Neural cell (in vitro differentiated cells): Measurements from ENCODE around the gene OGFOD3. TPM values are rescaled to one million over a fixed set of nuclear protein-coding genes. Genes with fewer than 3 reads are reported as not detected.
A peak's percentile ranks its signal among the peaks of the same experiment; 100 is the strongest.

Experiments used
- H2AFZ ChIP-seq: fragments of 200-600, 300-800 bp; sonication (generic), shearing (Covaris generic); 2 replicates; pipeline ENCODE4 v1.6.0; 2014; ENCODE audit warnings: low read depth, mild to moderate bottlenecking, antibody characterized with exemption, low read length, moderate library complexity
- H3F3A ChIP-seq: fragments of 200-600 bp; shearing (Covaris generic); 2 replicates; pipeline ENCODE4 v1.6.1; 2016; ENCODE audit warnings: mild to moderate bottlenecking, moderate library complexity, mixed read lengths, antibody characterized with exemption, low read length; ENCODE audit not compliant: insufficient read depth, poor library complexity, severe bottlenecking
- H3K27ac ChIP-seq: fragments of 200-600, 300-800 bp; sonication (generic), shearing (Covaris generic); 2 replicates; pipeline ENCODE4 v1.5.1; 2014; ENCODE audit warnings: mild to moderate bottlenecking, low read length, moderate library complexity
- H3K27me3 ChIP-seq: fragments of 300-800, 200-600 bp; sonication (generic), shearing (Covaris generic); 2 replicates; pipeline ENCODE4 v1.6.0; 2014; ENCODE audit warnings: mild to moderate bottlenecking, low read depth, low read length, moderate library complexity; ENCODE audit not compliant: insufficient read depth
- H3K36me3 ChIP-seq: fragments of 300-800, 200-600 bp; sonication (generic), shearing (Covaris generic); 2 replicates; pipeline ENCODE4 v1.5.1; 2014; ENCODE audit warnings: mild to moderate bottlenecking, antibody characterized with exemption, low read length, moderate library complexity; ENCODE audit not compliant: insufficient read depth
- H3K4me2 ChIP-seq: fragments of 300-800, 200-600 bp; sonication (generic), shearing (Covaris generic); 2 replicates; pipeline ENCODE4 v1.6.0; 2014; ENCODE audit warnings: mild to moderate bottlenecking, low read length
- H3K4me3 ChIP-seq: fragments of 300-800, 200-600 bp; sonication (generic), shearing (Covaris generic); 2 replicates; pipeline ENCODE4 v1.5.1; 2014; ENCODE audit warnings: mild to moderate bottlenecking, low read length, moderate library complexity
- H3K79me2 ChIP-seq: fragments of 200-600 bp; shearing (Covaris generic); replicated peaks from 2 replicates; pipeline ENCODE4 v1.6.0; 2014; ENCODE audit warnings: mild to moderate bottlenecking, low read length, moderate library complexity; ENCODE audit not compliant: insufficient read depth
- H3K9ac ChIP-seq: fragments of 300-800, 200-600 bp; sonication (generic), shearing (Covaris generic); 2 replicates; pipeline ENCODE4 v1.6.1; 2016; ENCODE audit warnings: mild to moderate bottlenecking, low read length, mixed read lengths
- H3K9me2 ChIP-seq: fragments of 200-600 bp; shearing (Covaris generic); 2 replicates; pipeline ENCODE4 v1.6.1; 2016; ENCODE audit warnings: mild to moderate bottlenecking, low read length, mixed read lengths; ENCODE audit not compliant: insufficient read depth
- H3K9me3 ChIP-seq: fragments of 200-600, 300-800 bp; sonication (generic), shearing (Covaris generic); 2 replicates; pipeline ENCODE4 v1.6.1; 2016; ENCODE audit warnings: mild to moderate bottlenecking, mixed run types, low read length, moderate library complexity, mixed read lengths
- H4K20me1 ChIP-seq: fragments of 200-600 bp; shearing (Covaris generic); 2 replicates; pipeline ENCODE4 v1.6.1; 2016; ENCODE audit warnings: mild to moderate bottlenecking, mixed run types; ENCODE audit not compliant: insufficient read depth
- CTCF ChIP-seq: fragments of 450-650 bp; IDR thresholded peaks from 2 replicates; pipeline ENCODE4 v1.5.1; 2014; ENCODE audit warnings: antibody characterized with exemption, mild to moderate bottlenecking, moderate library complexity; ENCODE audit not compliant: poor library complexity, severe bottlenecking
- EP300 ChIP-seq: fragments of 450-650 bp; conservative IDR thresholded peaks from 2 replicates; pipeline ENCODE4 v1.6.1; 2014; ENCODE audit warnings: antibody characterized with exemption, mild to moderate bottlenecking, moderate library complexity; ENCODE audit not compliant: poor library complexity, severe bottlenecking
- EZH2 ChIP-seq: fragments of 200-600, 300-800 bp; shearing (Covaris generic), sonication (generic); IDR thresholded peaks from 2 replicates; pipeline ENCODE4 v1.6.1; 2014; ENCODE audit warnings: antibody characterized with exemption, low read length, borderline replicate concordance, mild to moderate bottlenecking; ENCODE audit not compliant: insufficient read depth, poor library complexity, severe bottlenecking
- MXI1 ChIP-seq: fragments of 450-650 bp; conservative IDR thresholded peaks from 2 replicates; pipeline ENCODE4 v1.6.1; 2014; ENCODE audit warnings: antibody characterized with exemption, mild to moderate bottlenecking; ENCODE audit not compliant: poor library complexity, severe bottlenecking
- POLR2AphosphoS5 ChIP-seq: IDR thresholded peaks from 2 replicates; pipeline ENCODE4 v1.6.1; 2012
- RAD21 ChIP-seq: fragments of 450-650 bp; conservative IDR thresholded peaks from 2 replicates; pipeline ENCODE4 v1.6.1; 2014; ENCODE audit warnings: antibody characterized with exemption, mild to moderate bottlenecking, moderate library complexity
- REST ChIP-seq: IDR thresholded peaks from 2 replicates; pipeline ENCODE4 v1.6.1; 2012; ENCODE audit warnings: borderline replicate concordance
- SMC3 ChIP-seq: fragments of 450-650 bp; conservative IDR thresholded peaks from 2 replicates; pipeline ENCODE4 v1.6.1; 2014; ENCODE audit warnings: antibody characterized with exemption, mild to moderate bottlenecking, moderate library complexity; ENCODE audit not compliant: poor library complexity
- TAF1 ChIP-seq: IDR thresholded peaks from 2 replicates; pipeline ENCODE4 v1.6.1; 2012; ENCODE audit warnings: low read depth
- polyA plus RNA-seq: library from polyadenylated mRNA; depleted of rRNA; stranded (reverse); fragments of >200 nt; gene quantifications from 2 replicates; pipeline ENCODE4 v1.2.3, GENCODE V29; 2014

Gene OGFOD3
- polyA plus RNA-seq, 1 donor from 2014 or later = 22.6 TPM

GRCh38 chr17:82458885-82459424 is 40.6 kb upstream of the OGFOD3 start:
- Histone ChIP-seq H3K36me3 (no peaks in the 10 kb centered on the region), H3K9ac (peak overlapping the region; percentile 96), H3F3A (no peaks in the 10 kb centered on the region), H2AFZ (peak overlapping the region; percentile 1), H3K79me2 (peaks cover 18% of the 10 kb centered on the region), H4K20me1 (peaks cover 5% of the 10 kb centered on the region), H3K27me3 (no peaks in the 10 kb centered on the region), H3K4me3 (peak overlapping the region; percentile 86), H3K4me2 (peak overlapping the region; percentile 84), H3K27ac (peak overlapping the region; percentile 98), H3K9me2 (no peaks in the 10 kb centered on the region), H3K9me3 (no peaks in the 10 kb centered on the region)
- TF ChIP-seq REST = no peak
- peak; percentile 36 for TF ChIP-seq SMC3
- no peak for TF ChIP-seq RAD21
- no peak for TF ChIP-seq EZH2
- TF ChIP-seq EP300 = no peak
- peak; percentile 32 for TF ChIP-seq MXI1
- peak; percentile 15 for TF ChIP-seq POLR2AphosphoS5
- no peak for TF ChIP-seq CTCF
- no peak for TF ChIP-seq TAF1

- peak within 1 kb of the TSS; percentile 1 for H2AFZ ChIP-seq
- H4K20me1 ChIP-seq = peaks cover 3% of the 10 kb centered on the region
- peak within 1 kb of the TSS; percentile 90 for H3K4me2 ChIP-seq
- peak within 1 kb of the TSS; percentile 96 for H3K9ac ChIP-seq
- H3K9me3 ChIP-seq = no peaks in the 10 kb centered on the region
- no peaks in the 10 kb centered on the region for H3K9me2 ChIP-seq
- peaks cover 18% of the 10 kb centered on the region for H3K79me2 ChIP-seq
- H3K27ac ChIP-seq = peak within 1 kb of the TSS; percentile 98
- peak; percentile 82 for TF ChIP-seq MXI1
- no peak for TF ChIP-seq EZH2
- peak; percentile 80 for TF ChIP-seq EP300
- TF ChIP-seq POLR2AphosphoS5 = peak; percentile 90
- peak; percentile 20 for TF ChIP-seq CTCF
- peak; percentile 43 for TF ChIP-seq SMC3
- TF ChIP-seq TAF1 = peak; percentile 85
- TF ChIP-seq REST = peak; percentile 92
- TF ChIP-seq RAD21 = peak; percentile 55
- no peaks in the 10 kb centered on the region for H3F3A ChIP-seq
- no peaks in the 10 kb centered on the region for H3K36me3 ChIP-seq
- no peaks in the 10 kb centered on the region for H3K27me3 ChIP-seq
- peak within 1 kb of the TSS; percentile 86 for H3K4me3 ChIP-seq
These were observed 39.9 kb upstream of the OGFOD3 start, which contains the start of gene NARF for GRCh38 chr17:82458179-82458884. Gene NARF, plus strand, starts transcription at chr17:82458741. Its CDS starts 63 bp downstream, at chr17:82458804.
